HG02970 (cell line): Measurements from ENCODE around the gene FADS3.

ENCODE experiments used
- ATAC-seq: cut with Tn5 transposase; IDR thresholded peaks from one replicate; pipeline ENCODE4 v1.9.1; 2021; ENCODE audit warnings: mild to moderate bottlenecking, moderate library complexity, moderate number of reproducible peaks; ENCODE audit not compliant: unreplicated experiment, low FRiP score

Gene FADS3

DNA sequence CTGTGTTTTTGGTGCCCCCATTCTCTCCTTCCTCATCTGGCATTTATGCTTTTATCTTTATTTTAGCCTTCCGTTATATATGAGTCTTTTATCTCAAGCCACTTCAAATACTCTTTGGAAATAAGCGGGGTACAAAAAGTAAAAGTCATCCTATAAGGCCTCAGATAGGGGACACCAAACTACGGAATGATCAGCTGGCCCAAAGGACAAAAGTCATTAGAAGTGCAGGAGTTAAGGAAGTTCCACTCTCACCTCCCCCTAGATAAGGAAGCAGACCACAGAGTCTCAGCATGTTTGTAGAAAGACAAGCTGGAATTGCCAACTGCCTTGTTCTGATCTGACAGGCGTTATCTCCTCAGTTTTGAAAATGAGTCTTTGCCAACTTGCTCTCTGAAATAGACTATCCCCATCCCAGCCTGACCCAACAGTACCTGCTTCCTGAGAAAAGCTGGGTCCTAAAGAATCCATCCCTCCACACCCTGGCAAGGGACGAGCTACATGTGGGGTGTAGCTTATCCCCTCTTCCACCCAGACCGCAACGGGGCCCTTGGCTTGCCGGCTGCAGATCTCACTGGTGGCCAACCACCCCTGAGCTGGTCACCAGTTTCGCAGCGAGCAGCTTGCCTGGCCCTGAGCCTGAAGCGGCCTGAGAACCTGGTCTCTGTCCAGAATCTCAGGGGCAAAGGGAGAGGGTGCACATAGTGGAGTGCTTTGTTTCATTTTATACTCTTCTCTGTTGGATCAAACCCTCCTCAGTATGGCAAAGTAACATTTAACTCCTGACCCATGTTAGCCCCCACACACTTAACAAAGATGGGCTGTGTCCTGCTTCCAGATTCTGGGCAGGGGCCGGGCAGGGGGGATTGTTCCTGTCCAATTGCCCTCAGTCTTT, 49.5 kb downstream of the FADS3 start:
- ATAC-seq = no peak

- ATAC-seq = no peak
Measured at GRCh38 chr11:61840371-61840770, 51.0 kb downstream of the FADS3 start.

- ATAC-seq = no peak
Measured at GRCh38 chr11:61839742-61840141, 51.6 kb downstream of the FADS3 start.

GRCh38 chr11:61838921-61839320, 52.4 kb downstream of the FADS3 start:
- ATAC-seq = no peak

DNA sequence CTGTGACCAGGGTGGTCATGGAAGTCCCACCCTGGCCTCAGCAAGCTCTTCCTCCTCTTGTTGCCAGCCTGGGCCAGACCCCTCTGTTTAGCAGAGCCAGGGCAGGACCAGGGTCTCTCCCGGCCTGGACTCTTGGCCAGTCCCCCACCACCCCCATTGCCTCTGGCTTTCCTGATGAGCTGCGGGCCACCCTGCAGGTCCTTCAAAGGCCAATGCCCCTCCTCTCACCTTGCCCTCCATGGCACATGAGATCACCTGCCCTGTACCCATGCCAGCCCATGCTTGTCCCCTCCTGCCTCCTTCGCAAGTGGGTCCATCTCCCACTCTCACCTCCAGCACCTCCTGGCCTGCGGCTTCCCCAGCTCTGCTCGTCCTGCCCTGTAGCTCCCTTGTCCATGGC, 52.8 kb downstream of the FADS3 start:
- ATAC-seq = no peak

- no peak for ATAC-seq
Measured at GRCh38 chr11:61837411-61838005, 53.8 kb downstream of the FADS3 start.

- no peak for ATAC-seq
Measured at GRCh38 chr11:61836193-61836592, 55.2 kb downstream of the FADS3 start.

GRCh38 chr11:61834278-61835048, 56.9 kb downstream of the FADS3 start:
- peak; percentile 49 for ATAC-seq

DNA sequence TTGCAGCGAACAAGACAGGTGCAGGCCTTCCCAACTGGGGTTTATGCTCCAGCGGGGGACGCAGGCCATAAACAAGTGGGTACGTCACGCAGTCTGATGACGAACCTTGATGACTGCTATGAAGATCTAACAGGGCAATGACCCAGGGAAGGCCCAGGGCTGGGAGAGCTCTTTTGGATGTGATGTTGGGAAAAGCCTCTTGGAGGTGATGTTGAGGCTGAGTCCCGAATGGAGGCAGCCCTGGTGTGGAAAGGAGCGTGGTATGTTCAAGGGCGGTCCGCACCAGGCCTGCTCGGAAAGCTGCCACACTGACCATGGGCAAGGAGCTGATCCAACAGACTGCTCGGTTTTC, 57.4 kb downstream of the FADS3 start:
- no peak for ATAC-seq

DNA sequence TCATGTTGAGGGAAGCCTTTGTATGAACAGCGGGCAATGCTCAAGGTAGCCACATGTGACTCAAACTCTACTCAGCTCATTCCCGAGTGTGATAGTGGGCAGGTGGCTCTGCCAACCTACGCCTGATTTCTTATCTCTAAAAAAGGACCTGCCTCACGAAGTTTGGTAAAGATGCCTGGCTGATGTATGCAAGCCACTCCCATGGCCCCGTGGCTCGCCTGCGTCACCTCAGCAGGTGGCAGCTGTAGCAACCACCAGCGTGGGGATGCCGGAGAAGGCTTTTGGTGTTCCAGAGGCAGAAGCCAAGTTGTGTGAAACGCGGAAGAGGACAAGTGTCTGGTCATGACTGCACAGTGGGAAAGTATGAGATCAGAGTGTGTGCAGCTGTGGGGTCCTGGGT, 57.9 kb downstream of the FADS3 start:
- ATAC-seq = no peak

- ATAC-seq = no peak
Measured at GRCh38 chr11:61832754-61833153, 58.6 kb downstream of the FADS3 start.

DNA sequence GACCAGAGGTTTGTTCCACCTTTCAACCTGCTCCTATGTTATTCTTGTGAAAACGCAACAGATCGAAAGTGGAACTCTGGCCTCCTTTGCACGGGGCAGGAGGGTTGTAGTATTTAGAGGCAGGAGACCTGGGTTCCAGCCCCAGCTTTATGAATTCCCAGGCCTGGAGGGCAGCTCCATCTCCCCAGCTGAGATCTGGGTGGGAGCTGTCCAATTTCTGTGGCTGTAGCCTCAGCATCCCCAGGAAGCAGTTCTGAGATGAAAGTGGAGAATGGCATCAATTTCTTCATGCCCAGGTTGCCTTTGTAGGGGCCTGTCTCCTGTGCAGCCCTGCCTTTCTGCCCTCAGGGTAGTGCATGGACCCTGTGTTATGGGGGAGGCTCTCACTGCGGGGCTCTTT, 59.1 kb downstream of the FADS3 start:
- no peak for ATAC-seq

DNA sequence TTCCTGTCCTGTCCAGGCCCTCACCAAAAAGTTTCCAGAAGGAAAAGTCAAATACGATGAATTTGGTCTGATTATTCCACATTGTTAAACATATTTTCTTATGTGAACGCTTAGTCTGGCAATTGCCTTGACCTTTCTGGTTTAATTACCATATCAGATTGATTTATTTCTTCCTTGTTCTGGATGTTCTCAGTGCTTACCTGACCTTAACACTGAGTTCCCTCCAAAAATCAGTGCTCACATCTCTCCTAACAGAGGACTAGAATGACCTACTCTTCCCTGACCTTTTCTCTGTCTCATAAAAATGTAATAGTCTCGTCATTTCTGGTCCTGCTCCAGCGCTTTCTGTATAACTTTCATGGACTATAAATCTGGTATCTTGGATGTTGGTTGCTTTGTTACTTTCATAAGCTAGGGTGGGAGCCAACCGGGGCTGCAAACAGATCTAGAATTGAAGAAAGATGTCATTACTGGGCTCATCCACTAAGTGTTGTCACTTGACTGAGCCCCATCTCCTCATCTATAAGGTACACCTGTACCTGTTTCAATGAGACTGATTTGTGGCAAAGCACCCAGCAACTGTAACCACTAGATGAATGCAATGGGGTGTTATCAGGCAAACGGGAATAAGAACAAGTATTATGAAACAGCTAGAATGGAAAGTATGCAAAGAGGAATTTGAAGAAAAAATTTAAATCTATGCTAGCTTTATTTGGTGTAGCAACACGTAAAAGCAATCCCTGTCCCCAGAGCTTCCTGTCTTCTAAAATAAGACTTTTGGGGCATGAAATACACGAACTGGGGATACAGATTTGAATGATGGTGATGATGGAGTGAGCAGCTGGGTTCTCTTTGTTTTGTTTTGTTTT, 60.9 kb downstream of the FADS3 start:
- ATAC-seq = no peak

DNA sequence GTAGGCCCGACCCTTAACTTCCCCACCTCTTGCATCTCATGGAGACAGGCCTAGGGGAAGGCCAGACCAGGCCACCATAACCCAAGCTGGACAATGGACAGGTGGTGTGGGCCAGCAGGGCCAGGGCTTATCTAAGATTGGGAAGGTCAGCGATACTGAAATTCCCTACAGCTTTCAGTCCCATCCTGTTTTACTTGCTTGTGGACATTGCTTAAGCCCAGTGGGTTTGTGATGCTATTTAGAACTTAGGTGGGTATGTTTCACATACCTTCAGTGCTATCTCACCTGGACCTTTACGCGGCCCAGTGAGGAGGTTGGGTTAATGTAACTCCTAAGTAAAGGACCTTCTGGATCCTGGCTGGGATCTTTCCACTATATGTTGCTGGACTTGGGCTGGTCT, 61.5 kb downstream of the FADS3 start:
- no peak for ATAC-seq

DNA sequence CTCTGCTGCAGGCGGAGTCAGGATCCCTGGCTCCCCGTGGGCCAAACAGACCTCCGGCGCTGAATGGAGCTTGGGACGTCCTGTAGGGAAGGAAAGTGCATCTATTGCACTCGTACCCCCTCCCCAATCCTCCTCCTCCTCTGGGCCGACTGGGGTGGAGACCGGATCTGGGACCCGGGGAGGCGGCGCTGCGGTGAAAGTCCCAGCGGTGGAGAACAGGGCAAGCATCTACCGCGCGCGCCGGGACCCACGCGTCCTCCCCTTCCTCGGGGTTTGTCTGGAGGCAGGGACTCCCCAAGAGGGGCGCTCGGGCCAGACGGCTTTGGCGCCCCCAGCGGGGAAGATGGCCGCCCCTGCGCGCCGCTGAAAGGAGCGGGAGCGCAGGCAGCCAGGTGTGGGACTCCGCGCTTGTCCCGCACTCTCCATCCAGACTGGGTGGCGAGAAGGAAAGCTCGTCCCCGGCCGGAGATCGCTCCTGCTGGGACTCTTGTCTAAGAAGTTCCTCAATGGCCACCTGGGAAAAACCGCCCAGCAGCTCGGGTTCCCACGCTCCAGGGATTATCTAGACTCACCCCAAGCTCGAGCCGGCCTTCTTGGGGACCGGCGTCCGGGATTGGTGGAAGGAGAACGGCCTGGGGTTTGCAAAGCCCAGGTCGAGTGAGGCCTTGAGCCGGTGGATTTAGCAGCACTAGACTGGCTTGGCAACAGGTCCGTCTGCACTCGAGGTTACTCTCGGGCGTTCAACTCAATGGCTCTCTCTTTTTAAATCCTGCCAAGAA, 62.5 kb downstream of the FADS3 start:
- peak; percentile 26 for ATAC-seq

DNA sequence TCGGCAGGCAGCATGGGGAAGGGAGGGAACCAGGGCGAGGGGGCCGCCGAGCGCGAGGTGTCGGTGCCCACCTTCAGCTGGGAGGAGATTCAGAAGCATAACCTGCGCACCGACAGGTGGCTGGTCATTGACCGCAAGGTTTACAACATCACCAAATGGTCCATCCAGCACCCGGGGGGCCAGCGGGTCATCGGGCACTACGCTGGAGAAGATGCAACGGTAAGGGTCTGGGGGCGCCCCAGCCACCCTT, 63.0 kb downstream of the FADS3 start:
- ATAC-seq = peak; percentile 13

- ATAC-seq = peak; percentile 58
Measured at GRCh38 chr11:61827571-61828378, 63.6 kb downstream of the FADS3 start, which contains the start of gene FADS2. Gene FADS2 (plus strand): TSS chr11:61828300. CDS start chr11:61828391, 91 bp downstream.

DNA sequence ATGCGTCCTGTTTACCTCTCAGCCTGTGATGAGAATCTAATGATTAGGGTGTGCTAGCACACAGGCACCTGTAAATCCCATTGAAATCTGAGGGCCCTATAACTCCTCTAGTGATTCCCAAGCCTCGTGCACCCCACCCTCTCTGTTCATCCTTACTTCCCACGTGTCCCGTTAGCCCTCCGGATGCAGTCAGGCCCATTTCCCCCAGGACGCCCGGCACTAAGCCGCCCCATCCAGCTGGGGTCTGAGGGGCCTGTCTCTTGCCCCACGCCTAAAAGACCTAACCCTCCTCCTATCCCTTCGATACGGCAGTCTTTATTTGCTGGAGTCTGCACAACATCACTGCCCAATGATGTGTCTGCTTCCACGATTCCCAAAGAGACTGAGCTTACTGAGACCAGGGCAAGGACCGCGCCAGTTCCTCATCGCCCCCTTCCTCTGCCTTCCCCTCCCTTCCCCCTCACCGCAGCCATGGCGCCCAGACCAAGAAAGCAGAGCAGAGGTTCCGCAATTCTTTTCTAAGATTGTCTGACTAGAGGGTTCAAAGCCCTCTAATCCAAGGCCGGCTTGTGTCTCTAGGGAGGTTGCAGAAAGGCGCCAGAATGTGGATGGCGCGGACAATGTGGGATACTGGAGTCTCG, 64.3 kb downstream of the FADS3 start:
- peak; percentile 3 for ATAC-seq
